Measurements from ENCODE around the gene RNF13.

- TF ChIP-seq POLR2AphosphoS5 (IDR thresholded peaks at IDR 0.05; ENCODE audit: insufficient read depth, low read depth, low read length) = no peak
- no peak for TF ChIP-seq CTCF (IDR thresholded peaks at IDR 0.05; ENCODE audit: extremely low read depth in 1 of 2, insufficient read depth in 1 of 2, low read depth in 1 of 2, low read length in 2 of 2)
These were observed 32.7 kb downstream of the RNF13 start for GRCh38 chr3:149845570-149846244.

Data from endothelial cell of umbilical vein (primary cell).